Measurements from ENCODE around the gene IGF1R. TPM values are rescaled to one million over a fixed set of nuclear protein-coding genes. Genes with fewer than 3 reads are reported as not detected.

IGF1R gene
- total RNA-seq, 1 experiment from 2014 or later: 16.3 TPM

GRCh38 chr15:98737159-98737558 is 88.8 kb downstream of the IGF1R start (continued):
- no peak for TF ChIP-seq TCF7L2 (IDR thresholded peaks at IDR 0.05; ENCODE audit: borderline replicate concordance, extremely low read depth, insufficient read depth, insufficient read length)
- TF ChIP-seq CEBPB (IDR thresholded peaks at IDR 0.05; ENCODE audit: low read depth): no peak
- no peak for TF ChIP-seq ZNF274 (IDR thresholded peaks at IDR 0.05; ENCODE audit: low read depth, low read length)
- TF ChIP-seq EGR1 (IDR thresholded peaks at IDR 0.05; ENCODE audit: low read depth): no peak

DNA sequence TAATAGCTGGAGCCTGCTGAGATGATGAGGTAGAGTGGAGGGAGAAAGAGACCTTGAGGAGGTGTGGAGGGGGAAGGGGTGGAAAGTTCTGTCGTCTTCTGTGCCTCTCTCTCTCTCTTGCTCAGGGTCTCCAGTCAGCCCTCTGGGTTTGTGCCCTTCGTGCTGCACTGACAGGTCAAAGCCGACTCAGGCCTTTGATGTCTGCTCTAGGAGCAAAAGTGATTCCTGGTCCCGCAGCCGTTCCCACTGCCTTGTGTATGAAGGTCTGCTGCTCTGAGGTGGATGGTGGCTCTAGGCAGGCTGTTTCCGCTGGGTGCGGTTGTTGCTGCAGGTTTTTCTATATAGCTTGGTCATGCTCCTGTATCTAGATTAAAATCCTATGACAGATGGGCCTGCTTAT is 89.4 kb downstream of the IGF1R start:
- no peaks in the 10 kb centered on the region for H3K27me3 ChIP-seq (ENCODE audit: insufficient read depth, low read length)
- ChIA-PET RAD21 (ENCODE audit: low non-redundant PET in 1 of 2, low total read pairs in 2 of 2, uncharacterized antibody in 2 of 2, unreplicated experiment in 2 of 2) (no interaction called here), POLR2A (no interaction called here), CTCF (no interaction called here)
- no peaks in the 10 kb centered on the region for H3K9me2 ChIP-seq (ENCODE audit: insufficient read depth)
- no peak overlapping the region for H2AFZ ChIP-seq (ENCODE audit: low read depth, low read length, poor library complexity, severe bottlenecking)
- H3K9me3 ChIP-seq (ENCODE audit: control insufficient read depth in 1 of 2, insufficient read depth in 1 of 2, low read depth in 1 of 2, low read length in 2 of 2): no peaks in the 10 kb centered on the region
- no peak overlapping the region for H3K4me2 ChIP-seq (ENCODE audit: low read length)
- no peak for ATAC-seq
- no peak overlapping the region for H3K9ac ChIP-seq (ENCODE audit: low read length)
- DNase-seq (ENCODE audit: low read depth, low spot score): no peak
- no peaks in the 10 kb centered on the region for H3K36me3 ChIP-seq (ENCODE audit: control insufficient read depth in 1 of 2, insufficient read depth in 2 of 2, low read length in 2 of 2)
- no peaks in the 10 kb centered on the region for H3K4me1 ChIP-seq (ENCODE audit: control insufficient read depth in 1 of 2, insufficient read depth in 2 of 2, low read length in 2 of 2)
- no TSS peak for BruUV-seq (replicated peaks)
- H3K27ac ChIP-seq (ENCODE audit: low read depth, low read length): no peak overlapping the region
- no peaks in the 10 kb centered on the region for H3K79me2 ChIP-seq (ENCODE audit: insufficient read depth, low read length)
- intact Hi-C loops (cut with micrococcal nuclease): no loop called here
- H3K4me3 ChIP-seq (replicated peaks in 1 of 2; ENCODE audit: low read depth in 1 of 2, low read length in 2 of 2): no peak overlapping the region
- no peak for TF ChIP-seq EZH2phosphoT487 (IDR thresholded peaks at IDR 0.05; ENCODE audit: borderline replicate concordance)
- no peak for TF ChIP-seq POLR2A (IDR thresholded peaks at IDR 0.05; ENCODE audit: borderline replicate concordance, extremely low read depth, insufficient read depth, insufficient read length)
- TF ChIP-seq SIN3A (IDR thresholded peaks at IDR 0.05; ENCODE audit: low read depth): no peak
- no peak for TF ChIP-seq CEBPB (IDR thresholded peaks at IDR 0.05; ENCODE audit: low read depth)
- TF ChIP-seq ZNF274 (IDR thresholded peaks at IDR 0.05; ENCODE audit: low read depth, low read length): no peak
- no peak for TF ChIP-seq RAD21 (IDR thresholded peaks at IDR 0.05; ENCODE audit: low read depth)
- no peak for TF ChIP-seq JUND (IDR thresholded peaks at IDR 0.05)
- no peak for TF ChIP-seq EGR1 (IDR thresholded peaks at IDR 0.05; ENCODE audit: low read depth)
- no peak for TF ChIP-seq CBX3 (IDR thresholded peaks at IDR 0.05; ENCODE audit: low read depth)
- H4K20me1 ChIP-seq (ENCODE audit: insufficient read depth): no peaks in the 10 kb centered on the region
